Panc1 (cell line): ENCODE data around the gene TMEM30B. TPM values are rescaled to one million over a fixed set of nuclear protein-coding genes. Genes with fewer than 3 reads are reported as not detected.

ENCODE experiments used
- ATAC-seq: fragments of 200-7000 bp; cut with Tn5 transposase; 2 replicates; pipeline ENCODE4 v1.9.1; 2020; ENCODE audit warnings: mild to moderate bottlenecking, moderate library complexity
- BruUV-seq: library from RNA; stranded (reverse); fragments of 400-500 nt; replicated peaks from 2 replicates; lab custom pipeline; 2021; lab: Mats Ljungman, UMichigan
- CTCF ChIA-PET: fragments of 300-600 bp; sonication (Branson Sonifier 250); formaldehyde crosslinking; loops from one replicate; lab custom pipeline; 2022; ENCODE audit warnings: antibody characterized with exemption; lab: Charles Lee
- POLR2A ChIA-PET: fragments of 300-600 bp; sonication (Branson Sonifier 250); formaldehyde crosslinking; loops from one replicate; lab custom pipeline; 2022; ENCODE audit warnings: antibody characterized with exemption; lab: Charles Lee
- DNase-seq: peaks from one replicate; pipeline ENCODE4 v3.0.0-alpha.2; 2010; ENCODE audit warnings: low read depth, low spot score
- H3K27ac ChIP-seq: 2 replicates; pipeline ENCODE4 v1.5.1; 2011; ENCODE audit warnings: mild to moderate bottlenecking, low read length, inconsistent platforms
- H3K27me3 ChIP-seq: fragments of 200-500 bp; sonication (Bioruptor generic); 2 replicates; pipeline ENCODE4 v1.6.0; 2014; ENCODE audit warnings: low read length, inconsistent platforms; ENCODE audit not compliant: control insufficient read depth, insufficient read depth
- H3K36me3 ChIP-seq: fragments of 200-500 bp; sonication (Bioruptor generic); 2 replicates; pipeline ENCODE4 v1.5.1; 2014; ENCODE audit warnings: inconsistent platforms, mild to moderate bottlenecking, low read length, moderate library complexity; ENCODE audit not compliant: control insufficient read depth, insufficient read depth
- H3K4me1 ChIP-seq: 2 replicates; pipeline ENCODE4 v1.5.1; 2011; ENCODE audit warnings: inconsistent platforms, mild to moderate bottlenecking, low read length, moderate library complexity; ENCODE audit not compliant: control insufficient read depth, insufficient read depth
- H3K4me3 ChIP-seq, 2 experiments: 2 replicates each; pipeline ENCODE4 v1.5.1; 2011 to 2012; ENCODE audit warnings: low read depth in 2 of 2, low read length in 2 of 2, mild to moderate bottlenecking in 2 of 2, inconsistent platforms in 1 of 2, moderate library complexity in 1 of 2
- H3K9me3 ChIP-seq: fragments of 200-500 bp; sonication (Bioruptor generic); 2 replicates; pipeline ENCODE4 v1.5.1; 2014; ENCODE audit warnings: low read depth, mild to moderate bottlenecking, inconsistent platforms, low read length, moderate library complexity; ENCODE audit not compliant: control insufficient read depth, insufficient read depth
- CTCF ChIP-seq: fragments of 450-650 bp; IDR thresholded peaks from 2 replicates; pipeline ENCODE4 v1.5.1; 2017; ENCODE audit warnings: mild to moderate bottlenecking
- POLR2AphosphoS5 ChIP-seq: IDR thresholded peaks from 2 replicates; pipeline ENCODE4 v1.6.1; 2012; ENCODE audit warnings: mild to moderate bottlenecking, low read depth, low read length, moderate library complexity
- REST ChIP-seq, 2 experiments: IDR thresholded peaks; 2 replicates each; pipeline ENCODE4 v1.6.1; 2011 to 2012; ENCODE audit warnings: low read depth in 2 of 2, control low read depth in 1 of 2, low read length in 1 of 2, mild to moderate bottlenecking in 1 of 2, moderate library complexity in 1 of 2; ENCODE audit not compliant: insufficient read depth in 1 of 2
- SIN3A ChIP-seq: IDR thresholded peaks from 2 replicates; pipeline ENCODE4 v1.6.1; 2012; ENCODE audit warnings: low read depth, mild to moderate bottlenecking, low read length, moderate library complexity, borderline replicate concordance; ENCODE audit not compliant: insufficient read depth
- TCF7L2 ChIP-seq: IDR thresholded peaks from 2 replicates; pipeline ENCODE4 v1.6.1; 2011; ENCODE audit warnings: mild to moderate bottlenecking, low read depth, low read length, inconsistent platforms
- in situ Hi-C: cut with HindIII; loops from 2 replicates; pipeline ENCODE4 v1.10.0; 2016; ENCODE audit warnings: low sequenced_read_pairs, low pct_unique_long_range_greater_than_20kb
- intact Hi-C: fragments of 100-400 bp; cut with micrococcal nuclease; formaldehyde crosslinking; loops from one replicate; pipeline ENCODE4 v1.10.0; 2022; ENCODE audit not compliant: unreplicated experiment
- total RNA-seq: library from RNA; stranded (reverse); gene quantifications from one replicate; pipeline ENCODE4 v1.2.1, GENCODE V29; 2021; ENCODE audit not compliant: unreplicated experiment

The TMEM30B gene
- total RNA-seq, 1 experiment from 2014 or later: 0.10 TPM

GRCh38 chr14:61238611-61239245 lies 42.4 kb downstream of the TMEM30B start:
- intact Hi-C loops (no loop called here), in situ Hi-C loops (no loop called here)
- POLR2A ChIA-PET: no interaction called here
- CTCF ChIA-PET: no interaction called here
- Histone ChIP-seq H3K27ac (no peak overlapping the region), H3K4me3 (no peak overlapping the region), H3K36me3 (no peaks in the 10 kb centered on the region), H3K27me3 (no peaks in the 10 kb centered on the region), H3K4me1 (no peaks in the 10 kb centered on the region), H3K9me3 (no peaks in the 10 kb centered on the region)
- no peak for TF ChIP-seq CTCF
- TF ChIP-seq POLR2AphosphoS5: no peak
- no peak for TF ChIP-seq REST (IDR thresholded peaks at IDR 0.05; ENCODE audit: insufficient read depth in 1 of 2, low read depth in 2 of 2, low read length in 1 of 2)
- TF ChIP-seq SIN3A: no peak
- no peak for TF ChIP-seq TCF7L2
- DNase-seq: no peak
- no TSS peak for BruUV-seq
- ATAC-seq: no peak

GRCh38 chr14:61234215-61234916 lies 46.8 kb downstream of the TMEM30B start:
- Histone ChIP-seq H3K9me3 (no peaks in the 10 kb centered on the region), H3K27ac (no peak overlapping the region), H3K27me3 (no peaks in the 10 kb centered on the region), H3K4me1 (no peaks in the 10 kb centered on the region), H3K4me3 (no peak overlapping the region), H3K36me3 (no peaks in the 10 kb centered on the region)
- no peak for ATAC-seq
- no TSS peak for BruUV-seq
- DNase-seq: no peak
- TF ChIP-seq CTCF (no peak), REST (IDR thresholded peaks at IDR 0.05; ENCODE audit: insufficient read depth in 1 of 2, low read depth in 2 of 2, low read length in 1 of 2) (no peak)
- POLR2A ChIA-PET: no interaction called here
- in situ Hi-C loops: no loop called here
- intact Hi-C loops: no loop called here
- CTCF ChIA-PET: no interaction called here
